Pericardium fibroblast (primary cell): Measurements from ENCODE around the gene TRIM59. TPM values are rescaled to one million over a fixed set of nuclear protein-coding genes. Genes with fewer than 3 reads are reported as not detected.

Source experiments
- total RNA-seq: library from RNA; depleted of rRNA; stranded (reverse); fragments of >200 nt; gene quantifications from 2 replicates; pipeline ENCODE4 v1.2.3, GENCODE V29; 2015

TRIM59 gene
- 4.1 and 10.7 TPM in 2 replicates for total RNA-seq

DNA sequence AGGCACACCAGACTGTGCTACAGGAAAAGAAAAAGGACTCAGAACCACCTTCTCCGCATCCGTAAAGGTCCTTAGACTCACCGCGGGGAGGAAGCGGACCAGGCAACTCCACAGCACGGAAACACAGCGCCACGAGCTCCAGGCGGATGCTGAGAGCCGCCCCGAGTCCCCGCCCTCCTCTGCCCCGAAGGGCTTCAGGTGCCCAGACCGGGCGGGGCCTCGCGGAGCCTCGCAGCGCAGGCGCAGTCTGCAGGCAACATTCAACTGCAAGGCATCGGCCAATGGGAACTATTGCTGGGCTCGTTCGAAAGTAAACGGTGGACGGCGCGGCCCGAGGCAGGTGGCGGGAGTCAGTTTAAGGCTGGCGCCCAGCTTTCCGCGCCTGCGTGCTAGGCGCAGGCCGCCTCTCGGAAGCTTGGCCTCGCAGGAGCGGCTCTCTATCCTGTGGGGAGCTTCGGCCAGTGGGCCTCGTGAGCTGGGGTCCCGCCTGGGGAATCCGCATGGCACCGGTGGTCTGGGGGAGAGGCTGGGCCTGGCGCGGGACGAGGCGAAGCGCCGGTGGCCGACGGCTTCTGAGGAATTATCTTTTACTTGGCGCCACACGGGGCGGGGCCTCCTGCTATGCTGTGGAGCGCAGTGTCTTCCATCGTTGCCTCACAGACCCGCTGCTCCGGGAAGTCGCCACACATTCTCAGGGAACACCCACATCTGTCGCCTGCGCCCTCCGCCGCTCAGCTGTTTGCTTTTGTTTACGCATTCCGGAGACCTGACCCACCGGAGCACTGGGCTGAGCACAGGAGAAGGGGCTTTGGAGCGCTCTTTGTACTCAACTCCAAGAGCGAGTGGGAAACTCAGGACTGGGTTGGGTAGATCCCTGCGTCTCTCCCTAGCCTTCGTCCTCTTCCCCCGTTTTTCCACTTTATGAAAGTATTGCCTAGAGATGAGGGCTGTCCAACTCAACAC, at the start of gene TRIM59:
TSS of gene TRIM59 (minus strand) at position 151 of the 963 bp plus-strand sequence. CDS start 10,603 bp downstream, outside the sequence.

DNA sequence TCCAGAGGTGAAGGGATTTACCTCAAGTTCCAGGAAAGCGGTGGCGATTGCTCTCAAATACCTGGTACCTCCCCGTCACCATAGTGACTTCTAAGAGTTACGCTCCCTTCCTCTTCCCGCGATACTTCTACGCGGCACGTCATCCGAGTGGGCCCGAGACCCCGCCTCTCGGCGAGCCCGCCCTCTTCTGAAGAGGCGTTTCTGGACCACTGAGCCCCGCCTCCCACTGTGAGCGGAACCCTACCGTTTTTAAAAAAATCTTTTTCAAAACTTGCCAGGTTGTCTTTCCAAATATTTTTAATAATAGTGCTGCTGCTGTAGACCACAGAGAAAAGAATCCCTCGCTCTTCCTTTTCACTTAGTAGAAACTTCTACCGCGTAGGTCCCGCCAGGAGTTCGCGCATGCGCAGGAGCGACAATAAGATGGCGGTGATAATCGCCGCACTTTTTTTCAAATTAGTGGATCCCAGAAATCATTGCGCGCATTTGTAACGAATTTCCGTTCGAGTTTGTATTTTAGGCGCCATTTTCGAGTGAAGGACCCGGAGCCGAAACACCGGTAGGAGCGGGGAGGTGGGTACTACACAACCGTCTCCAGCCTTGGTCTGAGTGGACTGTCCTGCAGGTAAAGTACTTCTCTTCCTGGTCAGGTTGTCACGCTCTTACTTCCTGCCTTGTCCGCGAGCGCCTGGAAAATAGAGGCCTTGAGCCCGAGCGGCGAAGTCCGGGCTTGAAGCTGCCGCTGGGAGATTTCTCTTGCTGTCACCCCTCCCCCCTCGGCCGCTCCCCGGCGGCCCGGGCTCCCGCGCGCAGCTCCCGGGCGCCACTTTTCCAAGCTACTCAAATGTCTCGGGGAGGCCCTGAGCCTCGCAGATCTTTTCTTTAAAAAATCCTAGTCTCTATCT, 50.2 kb downstream of the TRIM59 start, which contains the start of the genes IFT80 and SMC4:
TSS of gene IFT80 (minus strand) at position 101 of the 905 bp plus-strand sequence. CDS start 14,625 bp downstream, outside the sequence.
TSS of gene SMC4 (plus strand) at position 526 of the 905 bp plus-strand sequence. CDS start 1,177 bp downstream, outside the sequence.

Other genes starting within 250 kb of the TRIM59 start
- not detected in 2 replicates for gene C3orf80, start 224.4 kb downstream of the TRIM59 start, total RNA-seq
- gene IFT80, start 50.6 kb downstream of the TRIM59 start, total RNA-seq, result 31.5 and 31.9 TPM in 2 replicates
- gene SMC4, start 50.1 kb downstream of the TRIM59 start, total RNA-seq, result 23.1 and 27.9 TPM in 2 replicates
- gene KPNA4, start 115.8 kb upstream of the TRIM59 start, total RNA-seq, result 16.6 and 17.9 TPM in 2 replicates
- gene ARL14, start 227.4 kb upstream of the TRIM59 start, total RNA-seq, result not detected in 2 replicates